SJSA1 (cell line): ENCODE measurements around the gene CCDC3. TPM values are rescaled to one million over a fixed set of nuclear protein-coding genes. Genes with fewer than 3 reads are reported as not detected.

ENCODE experiments used
- total RNA-seq: library from RNA; depleted of rRNA; stranded (reverse); fragments of >200 nt; shearing (Covaris generic); gene quantifications from 2 replicates; pipeline ENCODE4 v1.2.3, GENCODE V29; 2014; rRNA removed

Gene CCDC3
- total RNA-seq, 1 experiment from 2014 or later = 21.3 TPM

Other genes with a start within 250 kb of the CCDC3 start
- 39.7 and 52.0 TPM in 2 replicates for gene OPTN, start 98.5 kb upstream of the CCDC3 start, total RNA-seq
- 37.5 and 39.3 TPM in 2 replicates for gene MCM10, start 159.8 kb upstream of the CCDC3 start, total RNA-seq
- gene UCMA, start 232.7 kb upstream of the CCDC3 start, total RNA-seq = not detected in 2 replicates